ENCODE measurements around the gene BABAM2. TPM values are rescaled to one million over a fixed set of nuclear protein-coding genes. Genes with fewer than 3 reads are reported as not detected.

Gene BABAM2
- total and polyA plus RNA-seq, 4 donors = 9.9 to 17.0 (median 13.9) TPM

DNA sequence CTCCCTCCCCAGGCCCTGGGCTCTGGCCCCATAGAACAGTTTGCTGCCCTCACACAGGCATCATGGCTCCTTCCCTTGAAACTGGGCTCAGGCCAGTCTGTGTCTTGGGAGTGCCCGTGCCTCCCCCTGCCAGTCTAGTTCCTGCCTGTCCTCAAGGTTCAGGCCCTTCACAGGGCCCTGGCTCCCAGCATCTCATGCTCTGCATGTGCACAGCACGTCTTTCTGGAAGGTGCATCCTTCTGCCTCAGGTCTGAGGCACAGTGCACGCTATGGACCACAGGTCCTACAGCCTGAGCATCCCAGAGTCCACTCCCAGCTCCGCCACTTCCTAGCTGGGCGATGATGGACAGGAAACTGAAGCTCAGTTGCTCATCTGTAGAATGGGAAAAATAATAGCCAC is 466.5 kb downstream of the BABAM2 start:
- no peak overlapping the region for H3K27ac ChIP-seq (ENCODE audit: low read depth in 1 of 2, low read length in 2 of 2)

GRCh38 chr2:28357948-28358667 is 467.6 kb downstream of the BABAM2 start:
- H3K9ac ChIP-seq (ENCODE audit: low read depth in 1 of 2, low read length in 2 of 2) = no peak overlapping the region
- TF ChIP-seq, protein P1, sequence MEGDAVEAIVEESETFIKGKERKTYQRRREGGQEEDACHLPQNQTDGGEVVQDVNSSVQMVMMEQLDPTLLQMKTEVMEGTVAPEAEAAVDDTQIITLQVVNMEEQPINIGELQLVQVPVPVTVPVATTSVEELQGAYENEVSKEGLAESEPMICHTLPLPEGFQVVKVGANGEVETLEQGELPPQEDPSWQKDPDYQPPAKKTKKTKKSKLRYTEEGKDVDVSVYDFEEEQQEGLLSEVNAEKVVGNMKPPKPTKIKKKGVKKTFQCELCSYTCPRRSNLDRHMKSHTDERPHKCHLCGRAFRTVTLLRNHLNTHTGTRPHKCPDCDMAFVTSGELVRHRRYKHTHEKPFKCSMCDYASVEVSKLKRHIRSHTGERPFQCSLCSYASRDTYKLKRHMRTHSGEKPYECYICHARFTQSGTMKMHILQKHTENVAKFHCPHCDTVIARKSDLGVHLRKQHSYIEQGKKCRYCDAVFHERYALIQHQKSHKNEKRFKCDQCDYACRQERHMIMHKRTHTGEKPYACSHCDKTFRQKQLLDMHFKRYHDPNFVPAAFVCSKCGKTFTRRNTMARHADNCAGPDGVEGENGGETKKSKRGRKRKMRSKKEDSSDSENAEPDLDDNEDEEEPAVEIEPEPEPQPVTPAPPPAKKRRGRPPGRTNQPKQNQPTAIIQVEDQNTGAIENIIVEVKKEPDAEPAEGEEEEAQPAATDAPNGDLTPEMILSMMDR (IDR thresholded peaks at IDR 0.05; ENCODE audit: low read depth, low read length, missing input control) = no peak
- TF ChIP-seq TAF1 (conservative IDR thresholded peaks at IDR 0.05) (no peak), EGR1 (IDR thresholded peaks at IDR 0.05; ENCODE audit: low read depth in 2 of 2) (no peak), SP1 (IDR thresholded peaks at IDR 0.05) (no peak), FOXA2 (IDR thresholded peaks at IDR 0.05) (no peak), FOXA1 (IDR thresholded peaks at IDR 0.05) (no peak)

More for the DNA sequence above, 466.5 kb downstream of the BABAM2 start:
- Histone ChIP-seq H3K36me3 (ENCODE audit: control insufficient read depth in 4 of 4, insufficient read depth in 3 of 4, low read depth in 1 of 4, low read length in 3 of 4) (no peaks in the 10 kb centered on the region), H3K4me1 (ENCODE audit: control insufficient read depth in 4 of 4, insufficient read depth in 4 of 4, low read length in 3 of 4) (peaks cover 13 to 18% (median 16%) of the 10 kb centered on the region in 4 donors), H3K4me3 (ENCODE audit: low read depth in 1 of 3, low read length in 3 of 3) (no peak overlapping the region), H3K9ac (ENCODE audit: low read depth in 1 of 2, low read length in 2 of 2) (no peak overlapping the region), H3K9me3 (ENCODE audit: control insufficient read depth in 4 of 4, low read length in 3 of 4) (no peaks in the 10 kb centered on the region), H3K27me3 (ENCODE audit: control insufficient read depth in 4 of 4, insufficient read depth in 4 of 4, low read length in 3 of 4) (no peaks in the 10 kb centered on the region)
- WGBS = 95% methylated on average over 5 of the region's 5 CpGs
- no peak for DNase-seq (ENCODE audit: low spot score)
- TF ChIP-seq HNF4A (conservative IDR thresholded peaks at IDR 0.05) (no peak), GABPA (IDR thresholded peaks at IDR 0.05 in 1 of 2, conservative IDR thresholded peaks at IDR 0.05 in 1 of 2) (no peak), SP1 (IDR thresholded peaks at IDR 0.05) (no peak), FOXA2 (IDR thresholded peaks at IDR 0.05) (no peak), FOXA1 (IDR thresholded peaks at IDR 0.05) (no peak), MAX (IDR thresholded peaks at IDR 0.05) (no peak), ATF3 (IDR thresholded peaks at IDR 0.05) (no peak), RXRA (IDR thresholded peaks at IDR 0.05) (no peak), HNF4G (IDR thresholded peaks at IDR 0.05) (no peak), NR2F2 (IDR thresholded peaks at IDR 0.05) (no peak), RAD21 (IDR thresholded peaks at IDR 0.05) (no peak), JUND (IDR thresholded peaks at IDR 0.05) (no peak), TAF1 (conservative IDR thresholded peaks at IDR 0.05) (no peak), REST (IDR thresholded peaks at IDR 0.05) (no peak)
- TF ChIP-seq, protein P1 (IDR thresholded peaks at IDR 0.05; ENCODE audit: low read depth, low read length, missing input control) = no peak

More at GRCh38 chr2:28357948-28358667, 467.6 kb downstream of the BABAM2 start:
- H3K36me3 ChIP-seq (ENCODE audit: control insufficient read depth in 4 of 4, insufficient read depth in 3 of 4, low read depth in 1 of 4, low read length in 3 of 4) = no peaks in the 10 kb centered on the region
- no peaks in the 10 kb centered on the region for H3K9me3 ChIP-seq (ENCODE audit: control insufficient read depth in 4 of 4, low read length in 3 of 4)
- H3K27me3 ChIP-seq (ENCODE audit: control insufficient read depth in 4 of 4, insufficient read depth in 4 of 4, low read length in 3 of 4) = no peaks in the 10 kb centered on the region
- DNase-seq (ENCODE audit: low spot score) = no peak
- WGBS = 94% methylated on average over 19 of the region's 19 CpGs
- H3K4me3 ChIP-seq (ENCODE audit: low read depth in 1 of 3, low read length in 3 of 3) = no peak overlapping the region
- H3K4me1 ChIP-seq (ENCODE audit: control insufficient read depth in 4 of 4, insufficient read depth in 4 of 4, low read length in 3 of 4) = peaks cover 13 to 18% (median 16%) of the 10 kb centered on the region in 4 donors
- no peak overlapping the region for H3K27ac ChIP-seq (ENCODE audit: low read depth in 1 of 2, low read length in 2 of 2)

All from liver (tissue), 9 donors.